MM.1S (cell line): ENCODE data around the gene GPC1.

Source experiments
- EZH2 ChIP-seq: fragments of 300-600 bp; sonication (generic); optimal IDR thresholded peaks from 2 replicates; pipeline ENCODE3; 2017; ENCODE audit warnings: low read depth, mild to moderate bottlenecking, antibody characterized with exemption, low read length, mixed read lengths
- TF ChIP-seq, protein P1 (sequence below): fragments of 300-600 bp; sonication (generic); IDR thresholded peaks from 2 replicates; pipeline ENCODE4 v1.5.1; 2016; ENCODE audit warnings: antibody characterized with exemption, low read length, mixed read lengths

DNA sequence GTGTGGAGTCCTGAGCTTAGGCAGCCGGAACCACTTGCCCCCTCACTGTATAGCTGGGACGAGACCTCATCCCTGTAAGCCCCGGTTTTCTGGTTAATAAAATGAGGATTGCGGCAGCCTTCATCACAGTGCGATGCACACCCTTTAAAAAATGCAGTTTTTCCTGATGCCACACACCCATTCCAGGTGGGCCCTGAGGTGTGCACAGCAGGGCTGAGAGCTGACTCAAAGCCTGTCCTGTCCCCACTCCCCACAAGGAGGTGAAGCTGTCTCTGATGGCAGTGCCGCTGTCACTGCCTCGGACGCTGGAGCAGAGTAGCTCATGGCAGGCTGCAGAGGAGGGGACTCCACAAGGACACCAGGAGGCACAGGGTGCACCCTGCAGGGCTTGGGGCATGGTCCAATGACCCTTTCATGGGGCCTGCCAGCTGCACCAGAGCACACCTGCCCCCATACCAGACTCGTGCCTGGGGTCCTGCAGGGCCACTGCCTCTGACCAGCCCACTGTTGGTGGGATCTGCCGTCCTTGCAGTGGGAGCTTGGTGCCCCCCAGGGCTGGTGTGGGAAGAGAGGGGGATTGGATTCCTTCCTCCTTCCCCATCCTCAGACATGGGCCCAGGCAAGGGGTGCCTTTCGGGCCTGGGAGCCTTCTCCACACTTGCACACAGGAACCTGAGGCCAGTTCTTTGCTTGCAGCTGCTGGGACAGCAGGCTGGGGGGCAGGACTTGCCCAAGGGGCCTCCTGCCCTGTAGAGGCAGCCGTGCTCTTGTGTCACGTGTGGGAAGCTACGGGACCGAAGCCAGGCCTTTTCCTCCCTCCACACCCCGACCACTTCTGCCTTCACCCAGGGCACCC, 22.8 kb downstream of the GPC1 start:
- TF ChIP-seq, protein P1, sequence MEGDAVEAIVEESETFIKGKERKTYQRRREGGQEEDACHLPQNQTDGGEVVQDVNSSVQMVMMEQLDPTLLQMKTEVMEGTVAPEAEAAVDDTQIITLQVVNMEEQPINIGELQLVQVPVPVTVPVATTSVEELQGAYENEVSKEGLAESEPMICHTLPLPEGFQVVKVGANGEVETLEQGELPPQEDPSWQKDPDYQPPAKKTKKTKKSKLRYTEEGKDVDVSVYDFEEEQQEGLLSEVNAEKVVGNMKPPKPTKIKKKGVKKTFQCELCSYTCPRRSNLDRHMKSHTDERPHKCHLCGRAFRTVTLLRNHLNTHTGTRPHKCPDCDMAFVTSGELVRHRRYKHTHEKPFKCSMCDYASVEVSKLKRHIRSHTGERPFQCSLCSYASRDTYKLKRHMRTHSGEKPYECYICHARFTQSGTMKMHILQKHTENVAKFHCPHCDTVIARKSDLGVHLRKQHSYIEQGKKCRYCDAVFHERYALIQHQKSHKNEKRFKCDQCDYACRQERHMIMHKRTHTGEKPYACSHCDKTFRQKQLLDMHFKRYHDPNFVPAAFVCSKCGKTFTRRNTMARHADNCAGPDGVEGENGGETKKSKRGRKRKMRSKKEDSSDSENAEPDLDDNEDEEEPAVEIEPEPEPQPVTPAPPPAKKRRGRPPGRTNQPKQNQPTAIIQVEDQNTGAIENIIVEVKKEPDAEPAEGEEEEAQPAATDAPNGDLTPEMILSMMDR, result no peak
- TF ChIP-seq EZH2, result no peak
